Suppressor macrophage treated with lipopolysaccharide for 1 hour (primary cell): Measurements from ENCODE around the gene CREB1.

ENCODE experiments used
- DNase-seq, 3 donors: peaks; one replicate each; pipeline ENCODE4 v3.0.0-alpha.2; 2020 to 2022

Gene CREB1

DNA sequence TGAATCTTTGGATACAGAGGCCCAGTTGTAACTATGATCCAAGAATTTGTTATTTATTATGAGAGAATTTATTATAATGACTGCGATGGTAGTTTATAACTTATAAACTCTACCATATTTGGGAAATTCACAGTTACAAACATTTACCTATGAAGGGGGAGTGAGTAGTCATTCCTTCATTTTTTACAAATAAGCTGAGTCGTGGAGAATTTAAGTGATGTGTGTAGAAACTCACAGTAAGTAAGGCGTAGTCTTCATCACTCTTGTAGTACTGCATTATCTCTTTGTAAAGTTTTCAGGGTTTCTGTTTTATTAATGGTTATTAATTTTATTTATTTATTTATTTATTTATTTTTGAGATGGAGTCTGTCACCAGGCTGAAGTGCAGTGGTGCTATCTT, 13.5 kb downstream of the CREB1 start:
- DNase-seq: no peak

DNA sequence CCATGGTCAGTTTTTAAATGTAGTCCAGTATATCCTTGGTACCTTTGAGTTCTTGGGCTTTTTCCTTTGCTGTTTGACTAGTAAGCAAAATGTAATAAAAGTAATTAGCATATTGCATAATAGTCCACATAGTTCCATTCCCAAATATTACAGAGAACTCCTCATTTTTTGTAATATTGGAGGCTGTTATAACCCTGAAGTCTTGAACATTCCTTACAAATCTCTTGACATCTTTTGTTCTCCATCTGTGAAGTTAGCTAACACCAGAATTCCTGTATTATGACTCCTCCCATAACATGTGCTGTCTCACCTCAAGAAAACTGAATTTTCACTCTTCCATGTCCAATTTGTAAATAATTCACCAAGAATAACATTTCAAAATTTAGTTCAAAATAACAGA, 17.1 kb downstream of the CREB1 start:
- no peak for DNase-seq

- DNase-seq: no peak
Measured at GRCh38 chr2:207549145-207549544, 19.4 kb downstream of the CREB1 start.

- no peak for DNase-seq
Measured at GRCh38 chr2:207558079-207558491, 28.3 kb downstream of the CREB1 start.

GRCh38 chr2:207561386-207562080, 31.8 kb downstream of the CREB1 start:
- peak; percentile 13 to 28 (median 15) for DNase-seq

DNA sequence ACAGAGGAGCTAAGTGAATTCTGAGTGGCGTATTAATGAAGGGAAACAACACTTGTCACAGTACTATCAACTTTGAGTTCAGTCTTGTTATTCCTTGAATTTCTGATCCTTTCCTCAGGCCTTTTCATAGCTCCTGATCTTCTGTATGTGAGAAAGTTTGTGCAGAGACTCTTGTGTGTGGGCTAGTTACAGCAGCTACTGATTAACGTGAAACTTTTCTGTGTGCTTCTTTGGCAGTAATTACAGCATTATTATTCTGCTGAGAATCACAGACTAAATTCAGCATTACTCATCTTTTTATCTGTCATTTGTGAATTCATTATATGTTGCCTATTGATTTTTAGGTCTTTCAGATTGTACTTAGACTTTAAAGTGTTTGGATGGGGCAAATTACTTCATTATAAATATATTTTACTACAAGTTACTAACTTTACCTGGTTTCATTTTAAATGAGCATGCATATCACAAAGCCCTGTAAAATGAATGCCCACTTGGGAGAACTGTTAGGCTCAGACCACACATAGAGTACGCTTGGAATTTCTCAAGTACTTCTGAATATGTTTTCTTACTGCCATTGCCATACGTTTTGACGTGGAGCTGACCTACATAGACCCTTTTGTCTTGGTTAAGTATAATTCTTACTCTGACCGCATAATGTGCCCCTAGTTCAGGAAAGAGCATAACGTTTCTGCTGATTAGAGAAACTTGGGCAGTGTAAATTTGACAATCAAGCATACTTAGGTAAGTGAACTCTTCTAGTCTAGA, 36.2 kb downstream of the CREB1 start:
- DNase-seq: no peak

DNA sequence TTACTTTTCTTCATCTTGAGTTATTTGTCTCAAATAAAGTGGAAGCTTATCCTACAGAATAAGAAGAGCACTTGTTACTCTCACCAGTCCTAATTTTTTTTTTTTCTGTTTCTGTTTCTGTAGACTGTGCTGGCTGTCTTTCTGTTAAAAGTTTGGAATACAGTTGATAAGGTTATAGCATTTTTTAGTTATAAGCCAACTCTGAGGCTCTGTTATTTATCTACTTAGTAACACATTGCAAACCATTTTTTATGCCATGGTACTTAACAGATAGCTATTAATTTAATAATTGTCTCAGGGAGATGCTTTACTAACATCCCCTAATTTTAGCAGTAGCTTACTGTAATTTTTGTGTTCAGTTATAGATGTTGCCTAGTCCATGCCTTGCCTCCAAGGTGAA, 37.9 kb downstream of the CREB1 start:
- no peak for DNase-seq

- DNase-seq: no peak
Measured at GRCh38 chr2:207571370-207571769, 41.6 kb downstream of the CREB1 start.

DNA sequence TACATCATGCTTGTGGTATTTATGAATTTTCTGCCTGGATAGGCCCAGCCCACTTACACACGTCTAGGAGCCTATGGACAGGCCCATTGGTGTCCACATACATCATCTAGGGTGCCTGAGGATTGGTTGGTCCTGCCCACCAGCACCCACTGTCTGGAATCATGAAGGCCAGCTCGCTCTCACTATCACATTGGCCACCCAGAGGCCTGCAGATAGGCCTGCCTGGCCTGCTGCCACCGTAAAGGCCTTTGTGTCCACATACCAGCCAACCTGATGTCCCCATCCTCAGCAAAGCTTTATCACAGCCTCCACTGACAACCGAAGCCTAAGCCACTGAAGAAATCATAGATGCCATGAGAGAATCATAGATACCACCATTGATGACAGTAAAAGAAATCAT, 55.2 kb downstream of the CREB1 start:
- DNase-seq: no peak

DNA sequence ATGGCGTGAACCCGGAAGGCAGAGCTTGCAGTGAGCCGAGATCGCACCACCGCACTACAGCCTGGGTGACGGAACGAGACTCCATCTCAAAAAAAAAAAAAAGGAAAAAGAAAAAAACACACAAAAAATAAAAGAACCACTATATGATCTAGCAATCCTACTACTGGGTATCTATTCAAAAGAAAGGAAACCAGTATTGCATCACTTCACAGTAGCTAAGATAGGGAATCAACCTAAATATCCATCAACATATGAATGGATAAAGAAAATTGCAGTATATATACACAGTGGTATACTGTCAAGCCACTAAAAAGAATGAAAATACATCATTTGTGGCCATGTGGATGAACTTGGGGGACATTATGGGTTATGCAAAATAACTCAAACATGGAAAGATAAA, 57.5 kb downstream of the CREB1 start:
- DNase-seq: no peak

GRCh38 chr2:207589143-207589542, 59.4 kb downstream of the CREB1 start:
- no peak for DNase-seq

- no peak for DNase-seq
Measured at GRCh38 chr2:207593277-207593676, 63.5 kb downstream of the CREB1 start.

- no peak for DNase-seq
Measured at GRCh38 chr2:207594264-207594663, 64.5 kb downstream of the CREB1 start.

DNA sequence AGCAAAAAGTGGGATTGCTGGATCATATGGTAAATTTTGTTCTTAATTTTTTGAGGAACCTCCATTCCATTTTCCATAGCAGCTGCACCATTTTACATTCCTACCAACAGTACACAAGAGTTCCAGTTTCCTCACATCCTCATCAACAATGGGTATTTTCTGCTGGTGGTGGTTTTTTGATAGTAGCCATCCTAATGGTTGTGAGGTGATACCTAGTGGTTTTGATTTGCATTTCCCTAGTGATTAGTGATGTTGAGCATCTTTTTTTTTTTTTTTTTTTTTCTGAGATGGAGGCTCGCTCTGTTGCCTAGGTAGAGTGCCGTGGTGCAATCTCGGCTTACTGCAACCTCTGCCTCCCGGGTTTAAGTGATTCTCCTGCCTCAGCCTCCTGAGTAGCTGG, 65.0 kb downstream of the CREB1 start:
- DNase-seq: no peak

- no peak for DNase-seq
Measured at GRCh38 chr2:207599636-207600035, 69.9 kb downstream of the CREB1 start.

- DNase-seq: no peak
Measured at GRCh38 chr2:207600231-207600630, 70.5 kb downstream of the CREB1 start.

GRCh38 chr2:207601774-207602173, 72.0 kb downstream of the CREB1 start:
- DNase-seq: no peak

DNA sequence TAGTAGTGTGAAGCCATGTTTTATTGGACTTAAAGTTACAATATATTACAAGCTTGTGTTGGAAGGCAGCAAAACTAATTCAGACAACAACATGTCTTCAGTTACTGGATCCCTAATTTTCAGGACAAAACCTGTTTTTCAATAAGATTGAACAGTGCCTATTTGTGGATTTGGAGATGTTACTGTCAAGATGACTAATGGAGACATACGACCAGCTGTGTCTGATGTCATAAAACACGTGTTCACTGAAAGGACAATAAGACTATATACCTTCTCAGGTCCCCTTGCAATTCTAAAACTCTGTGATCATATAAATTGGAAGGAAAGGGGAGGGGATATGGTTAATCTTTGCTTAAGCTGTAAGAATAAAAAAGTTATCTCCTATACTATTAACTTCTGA, 73.7 kb downstream of the CREB1 start:
- no peak for DNase-seq

DNA sequence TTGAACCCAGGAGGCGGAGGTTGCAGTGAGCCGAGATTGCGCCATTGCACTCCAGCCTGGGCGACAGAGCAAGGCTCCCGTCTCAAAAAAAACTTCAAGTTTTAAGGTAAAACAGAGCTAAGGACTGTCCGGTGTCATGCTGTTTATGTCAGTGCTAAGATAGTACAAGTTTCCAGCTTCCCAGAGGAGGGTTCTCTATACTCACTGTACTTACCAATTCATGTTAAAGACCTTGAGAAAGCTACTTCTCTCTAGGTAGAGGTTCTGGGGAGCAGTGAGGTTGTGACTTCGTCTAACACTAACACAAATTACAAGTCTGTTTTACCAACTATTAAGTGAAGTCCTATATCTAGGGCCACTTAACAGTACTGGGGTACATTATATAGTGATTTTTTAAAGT, 76.6 kb downstream of the CREB1 start:
- DNase-seq: no peak

- DNase-seq: no peak
Measured at GRCh38 chr2:207606829-207607228, 77.1 kb downstream of the CREB1 start.

DNA sequence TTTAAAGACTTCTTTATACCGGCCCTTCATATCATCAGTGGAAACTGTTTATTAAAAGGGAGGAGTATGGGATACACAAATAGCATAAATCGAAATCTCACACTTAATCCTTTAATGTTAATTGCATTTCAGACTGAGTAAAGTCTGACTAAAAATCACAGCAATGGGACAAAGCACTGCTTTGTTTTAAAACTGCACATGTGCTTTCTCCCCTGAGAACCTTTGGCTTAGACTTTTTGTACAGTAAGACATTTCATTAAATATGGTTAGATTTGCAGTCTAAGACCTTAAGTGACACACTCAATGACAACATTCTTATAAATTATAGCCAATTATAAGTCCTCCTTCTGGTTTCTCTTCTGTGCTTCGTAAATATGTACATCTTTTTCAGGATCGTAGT, 83.0 kb downstream of the CREB1 start:
- no peak for DNase-seq

DNA sequence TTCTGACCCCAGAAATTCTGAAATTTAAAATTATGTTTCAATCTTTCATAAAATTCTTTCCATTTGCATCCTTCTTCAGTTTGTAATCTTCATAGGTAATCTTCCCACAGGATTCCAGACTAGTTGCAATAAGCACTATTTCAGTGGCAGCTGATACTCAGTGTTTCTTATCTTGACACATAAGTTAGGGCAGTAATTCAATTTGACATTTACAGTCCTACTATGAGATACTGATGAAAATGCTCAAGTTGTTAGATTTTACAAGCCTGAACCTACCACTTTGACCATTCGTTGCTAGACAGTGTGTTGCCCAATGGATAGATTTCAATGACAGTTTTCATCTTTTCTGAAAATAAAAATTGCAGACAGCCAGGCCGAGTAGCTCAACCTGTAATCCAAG, 85.1 kb downstream of the CREB1 start:
- DNase-seq: no peak

GRCh38 chr2:207616185-207616584, 86.4 kb downstream of the CREB1 start:
- DNase-seq: no peak

- no peak for DNase-seq
Measured at GRCh38 chr2:207617011-207617671, 87.4 kb downstream of the CREB1 start.
